Kidney capillary endothelial cell (primary cell): ENCODE measurements around the gene LCMT1.
A peak's percentile ranks its signal among the peaks of the same experiment; 100 is the strongest.

ENCODE experiments used
- DNase-seq: peaks from one replicate; pipeline ENCODE4 v3.0.0-alpha.2; 2018; ENCODE audit warnings: low spot score

LCMT1 gene

DNA sequence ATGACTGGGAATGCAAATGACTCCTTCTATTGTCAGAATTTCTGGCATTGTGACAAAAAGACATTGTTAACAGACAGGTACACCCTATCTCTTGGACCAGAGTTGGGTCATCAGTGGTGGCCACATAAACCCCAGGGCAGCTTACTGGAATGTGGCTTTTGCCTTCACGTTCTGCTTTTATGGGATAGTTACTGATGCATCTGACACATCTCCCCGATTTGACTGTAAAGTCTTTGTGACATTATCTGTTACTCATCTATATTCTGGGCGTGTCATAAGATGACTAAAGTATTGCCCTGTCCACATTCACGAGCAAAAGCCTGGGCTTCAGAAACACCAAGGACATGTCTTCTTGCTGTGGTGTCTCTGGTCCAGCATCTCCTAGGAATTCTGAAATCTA lies 86.5 kb downstream of the LCMT1 start:
- no peak for DNase-seq

- DNase-seq = no peak
Observed at GRCh38 chr16:25199457-25199856, 87.9 kb downstream of the LCMT1 start.

DNA sequence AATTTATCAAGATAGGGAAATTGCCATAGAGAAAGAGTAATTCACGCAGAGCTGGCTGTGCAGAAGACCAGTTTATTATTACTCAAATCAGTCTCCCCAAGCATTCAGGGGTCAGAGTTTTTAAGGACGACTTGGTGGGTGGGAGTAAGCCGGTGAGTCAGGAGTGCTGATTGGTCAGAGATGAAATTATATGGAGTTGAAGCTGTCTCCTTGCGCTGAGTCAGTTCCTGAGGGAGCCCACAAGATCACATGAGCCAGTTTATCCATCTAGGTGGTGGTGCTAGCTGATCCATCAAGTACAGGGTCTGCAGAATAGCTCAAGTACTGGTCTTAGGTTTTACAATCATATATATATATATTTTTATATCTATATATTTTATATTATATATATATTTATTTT lies 99.2 kb downstream of the LCMT1 start:
- peak; percentile 30 for DNase-seq

GRCh38 chr16:25212636-25213035 lies 101.1 kb downstream of the LCMT1 start:
- DNase-seq = no peak

DNA sequence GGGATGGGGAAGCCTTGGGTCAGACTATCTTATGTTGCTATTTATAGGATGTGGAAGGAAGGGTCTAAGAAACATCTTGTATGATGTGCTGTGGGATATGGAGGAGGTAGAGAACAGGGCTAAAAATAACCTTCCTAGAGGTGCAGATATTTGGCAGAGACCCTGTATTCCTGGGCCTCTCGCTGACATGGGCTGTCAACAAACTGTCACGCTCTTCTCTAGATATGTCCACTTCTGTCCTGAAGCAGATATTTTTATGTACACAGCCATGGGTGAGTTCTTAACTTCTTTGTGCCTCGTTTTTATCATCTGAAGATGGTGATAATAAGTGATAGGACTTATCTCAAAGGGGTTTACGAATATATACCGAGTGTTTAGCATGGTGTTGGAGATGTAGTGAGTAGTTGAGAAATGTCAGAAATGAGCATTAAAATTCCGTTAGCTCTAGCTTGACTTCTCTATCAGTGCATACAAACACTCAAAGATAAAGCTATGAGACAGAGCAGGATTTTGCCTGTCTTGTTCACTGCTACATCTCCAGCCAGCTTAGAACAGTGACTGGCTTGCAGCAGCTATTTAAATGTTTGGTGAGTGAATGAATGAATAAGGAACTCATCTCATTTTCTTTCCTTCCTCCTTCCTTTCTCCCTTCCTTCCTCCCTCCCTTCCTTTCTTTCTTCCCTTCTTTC lies 102.3 kb downstream of the LCMT1 start:
- no peak for DNase-seq

DNA sequence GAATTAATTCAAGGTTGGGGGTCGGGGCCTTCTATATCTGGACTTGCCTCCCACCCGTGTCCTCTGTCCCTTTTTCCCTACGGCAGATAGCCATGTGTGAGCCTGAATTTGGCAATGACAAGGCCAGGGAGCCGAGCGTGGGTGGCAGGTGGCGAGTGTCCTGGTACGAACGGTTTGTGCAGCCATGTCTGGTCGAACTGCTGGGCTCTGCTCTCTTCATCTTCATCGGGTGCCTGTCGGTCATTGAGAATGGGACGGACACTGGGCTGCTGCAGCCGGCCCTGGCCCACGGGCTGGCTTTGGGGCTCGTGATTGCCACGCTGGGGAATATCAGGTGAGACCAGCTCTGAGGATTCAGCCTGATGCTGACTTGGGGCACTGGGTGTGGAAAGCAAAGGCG lies 105.6 kb downstream of the LCMT1 start:
- no peak for DNase-seq

DNA sequence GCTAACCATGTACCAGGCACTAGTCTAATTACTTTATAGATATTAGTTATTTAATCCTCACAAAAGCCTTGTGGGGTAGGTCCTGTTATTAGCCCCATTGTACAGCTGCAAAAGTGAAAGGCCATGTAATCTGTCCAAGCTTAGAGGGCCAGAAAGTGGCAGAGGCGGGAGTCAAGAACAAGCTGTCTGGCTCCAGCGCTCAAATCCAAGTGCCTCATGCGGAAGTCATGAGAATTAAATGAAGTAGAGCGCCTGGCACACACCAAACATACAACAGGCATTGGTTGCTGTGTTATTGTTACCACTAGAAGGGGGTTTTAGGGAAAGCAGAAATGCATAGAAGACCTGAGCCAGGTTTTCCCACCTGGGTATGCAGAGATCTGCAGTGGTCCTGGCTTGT lies 106.4 kb downstream of the LCMT1 start:
- DNase-seq = no peak

DNA sequence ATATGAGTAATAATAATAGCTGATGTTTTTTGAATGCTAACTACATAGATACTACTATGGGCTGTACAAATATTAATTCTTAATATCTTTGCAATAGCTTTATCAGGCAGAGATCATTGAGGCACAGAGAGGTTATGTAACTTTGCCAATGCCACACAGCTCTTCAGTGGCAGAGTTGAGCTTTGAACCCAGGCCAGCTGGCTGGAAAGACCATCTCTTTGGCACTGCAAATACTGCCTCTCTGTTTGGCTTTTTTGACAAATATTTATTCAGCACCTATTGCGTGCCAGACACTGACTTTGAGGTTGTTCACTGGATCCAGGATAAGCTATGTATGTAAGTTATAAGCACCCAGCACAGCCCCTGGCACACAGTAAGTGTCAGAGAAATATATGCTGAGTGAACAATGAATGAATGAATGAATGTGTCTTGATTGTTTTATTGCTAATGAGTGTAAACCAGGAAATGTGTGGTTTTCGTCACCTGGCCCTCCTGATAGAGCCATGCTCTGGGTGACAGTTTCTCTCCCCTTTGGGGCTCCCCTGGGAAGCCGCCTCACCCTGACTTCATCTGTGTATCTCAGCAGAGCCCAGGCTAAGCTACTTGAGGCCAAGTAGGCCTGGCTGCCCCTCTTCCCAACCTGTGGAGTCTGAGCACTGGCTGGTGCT lies 107.7 kb downstream of the LCMT1 start:
- DNase-seq = no peak

- no peak for DNase-seq
Observed at GRCh38 chr16:25222959-25223358, 111.4 kb downstream of the LCMT1 start.

- no peak for DNase-seq
Observed at GRCh38 chr16:25223964-25224363, 112.4 kb downstream of the LCMT1 start.

DNA sequence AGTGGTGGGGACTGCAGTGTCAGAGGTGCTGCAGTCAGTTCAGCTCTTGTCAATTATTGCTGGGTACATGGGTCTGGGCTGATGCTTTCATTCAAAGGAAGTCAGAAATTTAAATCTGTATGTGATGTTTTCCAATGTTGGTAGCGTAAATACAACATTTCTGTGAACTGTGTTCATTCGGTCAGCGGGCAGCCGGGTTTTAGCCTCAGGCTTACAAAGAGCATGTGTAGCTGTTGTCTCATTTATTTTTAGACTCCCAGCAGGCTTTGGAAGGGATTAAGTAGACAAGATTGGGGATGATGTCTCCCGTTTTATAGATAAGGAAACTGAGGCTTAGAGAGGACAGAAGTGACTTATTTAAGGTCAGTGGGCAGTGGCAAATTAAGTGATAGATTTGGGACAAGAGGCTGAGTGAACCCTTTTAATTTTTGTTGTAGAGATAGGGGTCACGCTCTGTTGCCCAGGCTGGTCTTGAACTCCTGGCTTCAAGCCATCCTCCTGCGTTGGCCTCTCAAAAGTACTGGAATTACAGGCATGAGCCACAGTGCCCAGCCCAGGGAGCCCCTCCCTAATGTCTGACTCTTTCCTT lies 113.3 kb downstream of the LCMT1 start:
- no peak for DNase-seq
